Neural cell (in vitro differentiated cells): ENCODE measurements around the gene COL5A1. TPM values are rescaled to one million over a fixed set of nuclear protein-coding genes. Genes with fewer than 3 reads are reported as not detected.

Experiments
- H2AFZ ChIP-seq: fragments of 200-600, 300-800 bp; sonication (generic), shearing (Covaris generic); 2 replicates; pipeline ENCODE4 v1.6.0; 2014; ENCODE audit warnings: low read depth, mild to moderate bottlenecking, antibody characterized with exemption, low read length, moderate library complexity
- H3F3A ChIP-seq: fragments of 200-600 bp; shearing (Covaris generic); 2 replicates; pipeline ENCODE4 v1.6.1; 2016; ENCODE audit warnings: mild to moderate bottlenecking, moderate library complexity, mixed read lengths, antibody characterized with exemption, low read length; ENCODE audit not compliant: insufficient read depth, poor library complexity, severe bottlenecking
- H3K27ac ChIP-seq: fragments of 200-600, 300-800 bp; sonication (generic), shearing (Covaris generic); 2 replicates; pipeline ENCODE4 v1.5.1; 2014; ENCODE audit warnings: mild to moderate bottlenecking, low read length, moderate library complexity
- H3K27me3 ChIP-seq: fragments of 300-800, 200-600 bp; sonication (generic), shearing (Covaris generic); 2 replicates; pipeline ENCODE4 v1.6.0; 2014; ENCODE audit warnings: mild to moderate bottlenecking, low read depth, low read length, moderate library complexity; ENCODE audit not compliant: insufficient read depth
- H3K36me3 ChIP-seq: fragments of 300-800, 200-600 bp; sonication (generic), shearing (Covaris generic); 2 replicates; pipeline ENCODE4 v1.5.1; 2014; ENCODE audit warnings: mild to moderate bottlenecking, antibody characterized with exemption, low read length, moderate library complexity; ENCODE audit not compliant: insufficient read depth
- H3K4me2 ChIP-seq: fragments of 300-800, 200-600 bp; sonication (generic), shearing (Covaris generic); 2 replicates; pipeline ENCODE4 v1.6.0; 2014; ENCODE audit warnings: mild to moderate bottlenecking, low read length
- H3K4me3 ChIP-seq: fragments of 300-800, 200-600 bp; sonication (generic), shearing (Covaris generic); 2 replicates; pipeline ENCODE4 v1.5.1; 2014; ENCODE audit warnings: mild to moderate bottlenecking, low read length, moderate library complexity
- H3K79me2 ChIP-seq: fragments of 200-600 bp; shearing (Covaris generic); replicated peaks from 2 replicates; pipeline ENCODE4 v1.6.0; 2014; ENCODE audit warnings: mild to moderate bottlenecking, low read length, moderate library complexity; ENCODE audit not compliant: insufficient read depth
- H3K9ac ChIP-seq: fragments of 300-800, 200-600 bp; sonication (generic), shearing (Covaris generic); 2 replicates; pipeline ENCODE4 v1.6.1; 2016; ENCODE audit warnings: mild to moderate bottlenecking, low read length, mixed read lengths
- H3K9me2 ChIP-seq: fragments of 200-600 bp; shearing (Covaris generic); 2 replicates; pipeline ENCODE4 v1.6.1; 2016; ENCODE audit warnings: mild to moderate bottlenecking, low read length, mixed read lengths; ENCODE audit not compliant: insufficient read depth
- H3K9me3 ChIP-seq: fragments of 200-600, 300-800 bp; sonication (generic), shearing (Covaris generic); 2 replicates; pipeline ENCODE4 v1.6.1; 2016; ENCODE audit warnings: mild to moderate bottlenecking, mixed run types, low read length, moderate library complexity, mixed read lengths
- H4K20me1 ChIP-seq: fragments of 200-600 bp; shearing (Covaris generic); 2 replicates; pipeline ENCODE4 v1.6.1; 2016; ENCODE audit warnings: mild to moderate bottlenecking, mixed run types; ENCODE audit not compliant: insufficient read depth
- CTCF ChIP-seq: fragments of 450-650 bp; IDR thresholded peaks from 2 replicates; pipeline ENCODE4 v1.5.1; 2014; ENCODE audit warnings: antibody characterized with exemption, mild to moderate bottlenecking, moderate library complexity; ENCODE audit not compliant: poor library complexity, severe bottlenecking
- EP300 ChIP-seq: fragments of 450-650 bp; conservative IDR thresholded peaks from 2 replicates; pipeline ENCODE4 v1.6.1; 2014; ENCODE audit warnings: antibody characterized with exemption, mild to moderate bottlenecking, moderate library complexity; ENCODE audit not compliant: poor library complexity, severe bottlenecking
- EZH2 ChIP-seq: fragments of 200-600, 300-800 bp; shearing (Covaris generic), sonication (generic); IDR thresholded peaks from 2 replicates; pipeline ENCODE4 v1.6.1; 2014; ENCODE audit warnings: antibody characterized with exemption, low read length, borderline replicate concordance, mild to moderate bottlenecking; ENCODE audit not compliant: insufficient read depth, poor library complexity, severe bottlenecking
- MXI1 ChIP-seq: fragments of 450-650 bp; conservative IDR thresholded peaks from 2 replicates; pipeline ENCODE4 v1.6.1; 2014; ENCODE audit warnings: antibody characterized with exemption, mild to moderate bottlenecking; ENCODE audit not compliant: poor library complexity, severe bottlenecking
- POLR2AphosphoS5 ChIP-seq: IDR thresholded peaks from 2 replicates; pipeline ENCODE4 v1.6.1; 2012
- RAD21 ChIP-seq: fragments of 450-650 bp; conservative IDR thresholded peaks from 2 replicates; pipeline ENCODE4 v1.6.1; 2014; ENCODE audit warnings: antibody characterized with exemption, mild to moderate bottlenecking, moderate library complexity
- SMC3 ChIP-seq: fragments of 450-650 bp; conservative IDR thresholded peaks from 2 replicates; pipeline ENCODE4 v1.6.1; 2014; ENCODE audit warnings: antibody characterized with exemption, mild to moderate bottlenecking, moderate library complexity; ENCODE audit not compliant: poor library complexity
- polyA plus RNA-seq: library from polyadenylated mRNA; depleted of rRNA; stranded (reverse); fragments of >200 nt; gene quantifications from 2 replicates; pipeline ENCODE4 v1.2.3, GENCODE V29; 2014
- TF ChIP-seq, protein P1 (sequence below): IDR thresholded peaks from 2 replicates; pipeline ENCODE4 v1.6.1; 2012; ENCODE audit warnings: borderline replicate concordance

COL5A1 gene
- polyA plus RNA-seq, 1 donor from 2014 or later, result not detected

DNA sequence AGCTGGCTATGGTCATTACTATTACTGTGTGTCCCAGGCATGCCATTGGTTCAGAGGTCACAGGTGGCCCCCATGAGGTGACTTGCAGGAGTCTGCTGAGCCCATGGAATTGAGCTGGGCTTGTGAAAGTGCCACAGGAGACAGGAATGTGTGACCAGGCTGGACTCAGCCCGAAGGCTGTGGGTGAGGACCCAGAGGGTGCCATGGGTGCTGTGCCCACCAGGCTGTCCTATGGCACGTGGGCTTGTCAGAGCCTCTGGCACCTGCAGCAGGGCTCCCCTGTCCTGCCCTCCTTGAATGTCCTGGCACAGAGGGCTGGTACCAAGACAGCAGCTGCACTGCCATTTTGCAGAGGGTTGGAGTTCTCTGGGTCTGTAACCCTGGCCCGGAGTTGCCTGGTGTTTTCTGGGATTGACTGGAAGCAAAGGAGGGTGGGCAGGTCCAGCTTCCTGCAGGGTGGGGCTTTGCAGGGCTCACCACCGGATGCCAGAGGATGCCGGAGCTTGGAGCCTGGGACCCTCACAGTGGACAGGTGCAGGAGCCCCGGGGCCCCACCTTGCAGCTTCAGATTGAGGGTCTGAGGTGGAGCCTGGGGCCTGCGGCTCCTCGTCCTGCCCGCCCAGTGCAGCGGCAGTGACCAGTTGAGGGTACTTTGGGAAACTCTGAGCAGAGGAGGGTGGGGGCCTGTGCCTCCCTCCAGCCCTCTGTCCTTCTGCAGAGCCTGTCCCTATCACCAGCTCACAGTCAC is 14.2 kb downstream of the COL5A1 start:
- no peaks in the 10 kb centered on the region for H3K79me2 ChIP-seq
- H3F3A ChIP-seq, result no peaks in the 10 kb centered on the region
- no peaks in the 10 kb centered on the region for H3K36me3 ChIP-seq
- H3K9me3 ChIP-seq, result no peaks in the 10 kb centered on the region
- H3K27me3 ChIP-seq, result no peaks in the 10 kb centered on the region
- no peak overlapping the region for H3K4me3 ChIP-seq
- no peak overlapping the region for H3K9ac ChIP-seq
- H3K27ac ChIP-seq, result no peak overlapping the region
- no peak overlapping the region for H3K4me2 ChIP-seq
- no peak overlapping the region for H2AFZ ChIP-seq
- no peak for TF ChIP-seq CTCF
- TF ChIP-seq, protein P1, sequence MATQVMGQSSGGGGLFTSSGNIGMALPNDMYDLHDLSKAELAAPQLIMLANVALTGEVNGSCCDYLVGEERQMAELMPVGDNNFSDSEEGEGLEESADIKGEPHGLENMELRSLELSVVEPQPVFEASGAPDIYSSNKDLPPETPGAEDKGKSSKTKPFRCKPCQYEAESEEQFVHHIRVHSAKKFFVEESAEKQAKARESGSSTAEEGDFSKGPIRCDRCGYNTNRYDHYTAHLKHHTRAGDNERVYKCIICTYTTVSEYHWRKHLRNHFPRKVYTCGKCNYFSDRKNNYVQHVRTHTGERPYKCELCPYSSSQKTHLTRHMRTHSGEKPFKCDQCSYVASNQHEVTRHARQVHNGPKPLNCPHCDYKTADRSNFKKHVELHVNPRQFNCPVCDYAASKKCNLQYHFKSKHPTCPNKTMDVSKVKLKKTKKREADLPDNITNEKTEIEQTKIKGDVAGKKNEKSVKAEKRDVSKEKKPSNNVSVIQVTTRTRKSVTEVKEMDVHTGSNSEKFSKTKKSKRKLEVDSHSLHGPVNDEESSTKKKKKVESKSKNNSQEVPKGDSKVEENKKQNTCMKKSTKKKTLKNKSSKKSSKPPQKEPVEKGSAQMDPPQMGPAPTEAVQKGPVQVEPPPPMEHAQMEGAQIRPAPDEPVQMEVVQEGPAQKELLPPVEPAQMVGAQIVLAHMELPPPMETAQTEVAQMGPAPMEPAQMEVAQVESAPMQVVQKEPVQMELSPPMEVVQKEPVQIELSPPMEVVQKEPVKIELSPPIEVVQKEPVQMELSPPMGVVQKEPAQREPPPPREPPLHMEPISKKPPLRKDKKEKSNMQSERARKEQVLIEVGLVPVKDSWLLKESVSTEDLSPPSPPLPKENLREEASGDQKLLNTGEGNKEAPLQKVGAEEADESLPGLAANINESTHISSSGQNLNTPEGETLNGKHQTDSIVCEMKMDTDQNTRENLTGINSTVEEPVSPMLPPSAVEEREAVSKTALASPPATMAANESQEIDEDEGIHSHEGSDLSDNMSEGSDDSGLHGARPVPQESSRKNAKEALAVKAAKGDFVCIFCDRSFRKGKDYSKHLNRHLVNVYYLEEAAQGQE, result no peak
- H3K9me2 ChIP-seq, result no peaks in the 10 kb centered on the region
- no peaks in the 10 kb centered on the region for H4K20me1 ChIP-seq

DNA sequence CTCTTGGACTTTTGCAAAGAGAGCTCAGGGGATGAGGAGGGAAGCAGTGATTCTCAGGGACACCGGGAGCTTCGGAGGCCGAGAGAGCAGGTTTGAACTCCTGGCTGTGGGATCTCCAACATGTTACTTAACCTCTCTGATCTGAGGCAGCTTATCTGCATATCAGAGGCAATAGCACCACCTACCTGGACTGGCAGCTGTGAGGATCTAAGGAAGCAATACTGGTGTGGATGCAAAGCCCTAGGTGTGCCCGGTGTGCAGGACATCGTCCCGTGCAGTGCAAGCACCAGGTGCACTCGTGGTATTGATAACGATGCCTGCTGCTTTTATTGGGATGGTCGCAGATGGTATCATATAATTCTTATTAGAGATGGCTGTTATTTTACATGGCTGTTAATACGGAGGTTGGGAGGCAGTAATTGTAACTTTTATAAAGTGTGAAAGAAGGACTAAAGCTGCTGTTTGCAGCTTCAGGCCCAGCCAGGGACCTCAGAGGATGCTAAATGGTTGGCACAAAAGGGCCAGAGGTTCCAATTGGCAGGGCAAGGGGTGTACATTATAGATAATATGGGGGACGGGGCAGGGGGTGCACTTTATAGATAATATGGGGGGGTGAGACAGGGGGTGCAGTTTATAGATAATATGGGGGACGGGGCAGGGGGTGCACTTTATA is 14.9 kb downstream of the COL5A1 start:
- Histone ChIP-seq H3K27ac (no peak overlapping the region), H3K27me3 (no peaks in the 10 kb centered on the region), H3K4me3 (no peak overlapping the region), H3K9me3 (no peaks in the 10 kb centered on the region), H3K4me2 (no peak overlapping the region), H3K9me2 (no peaks in the 10 kb centered on the region), H3K79me2 (no peaks in the 10 kb centered on the region), H4K20me1 (no peaks in the 10 kb centered on the region), H3F3A (no peaks in the 10 kb centered on the region), H2AFZ (no peak overlapping the region), H3K36me3 (no peaks in the 10 kb centered on the region), H3K9ac (no peak overlapping the region)
- TF ChIP-seq MXI1 (no peak), CTCF (no peak), POLR2AphosphoS5 (no peak), EZH2 (no peak), SMC3 (no peak), EP300 (no peak), RAD21 (no peak)
- TF ChIP-seq, protein P1, result no peak
